GM18508 (cell line): ENCODE results near the gene NEK3.
A peak's percentile ranks its signal among the peaks of the same experiment; 100 is the strongest.
"Not testable (repeated sequence)": the region's sequence is repeated elsewhere in the genome, so short reads cannot be mapped to it uniquely, and the experiment has no call there.

ENCODE experiments used
- ATAC-seq: cut with Tn5 transposase; IDR thresholded peaks from one replicate; pipeline ENCODE4 v1.9.1; 2021; ENCODE audit warnings: moderate number of reproducible peaks; ENCODE audit not compliant: insufficient read depth, unreplicated experiment

The NEK3 gene

DNA sequence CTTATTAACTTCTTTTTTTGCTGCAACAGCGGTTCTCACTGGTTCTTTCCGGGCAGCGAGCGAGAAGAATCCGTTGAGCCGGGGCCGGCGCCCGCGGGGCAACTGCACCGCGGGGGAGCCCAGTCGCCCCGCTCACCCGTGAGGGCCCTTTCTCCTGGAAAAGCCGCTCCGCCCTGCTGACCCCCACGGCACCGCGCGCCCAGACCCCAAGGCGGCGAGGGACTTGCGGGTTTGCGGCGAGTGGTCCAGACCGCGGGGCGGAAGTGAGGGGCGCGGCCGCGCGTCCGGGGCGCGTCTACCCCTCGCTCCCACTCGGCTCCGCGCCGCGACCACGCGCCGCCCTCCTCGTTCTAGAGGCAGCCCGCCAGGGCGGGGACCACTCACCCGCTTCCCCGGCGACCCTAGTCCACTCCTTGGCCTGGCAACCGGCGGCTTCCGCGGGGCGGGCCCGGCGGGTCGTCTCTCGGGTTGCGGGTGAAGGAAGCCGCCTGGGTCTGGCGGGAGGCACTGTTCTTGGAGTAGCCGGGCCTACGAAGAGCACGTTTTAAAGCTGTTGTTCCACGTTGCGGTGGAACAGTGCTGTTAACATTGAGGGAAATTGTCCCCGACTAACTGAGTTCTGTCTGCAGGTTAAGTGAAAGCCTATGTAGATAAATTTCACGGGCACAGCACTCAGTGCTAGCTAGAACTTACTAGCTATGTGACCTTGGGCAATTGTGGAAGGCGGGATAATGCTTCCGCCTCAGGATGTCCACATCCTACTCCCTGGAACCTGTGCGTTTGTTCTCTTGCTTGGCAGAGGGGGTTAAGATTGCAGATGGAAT, at the start of gene NEK3:
TSS of gene NEK3 (minus strand) at position 439 of the 824 bp plus-strand sequence. CDS start 3,406 bp downstream, outside the sequence.
- ATAC-seq, result peak; percentile 63

GRCh38 chr13:52208384-52208783, 49.0 kb upstream of the NEK3 start:
- not testable (repeated sequence) for ATAC-seq

GRCh38 chr13:52207896-52208295, 48.5 kb upstream of the NEK3 start:
- not testable (repeated sequence) for ATAC-seq

- ATAC-seq, result not testable (repeated sequence)
Observed at GRCh38 chr13:52207337-52207736, 47.9 kb upstream of the NEK3 start.

DNA sequence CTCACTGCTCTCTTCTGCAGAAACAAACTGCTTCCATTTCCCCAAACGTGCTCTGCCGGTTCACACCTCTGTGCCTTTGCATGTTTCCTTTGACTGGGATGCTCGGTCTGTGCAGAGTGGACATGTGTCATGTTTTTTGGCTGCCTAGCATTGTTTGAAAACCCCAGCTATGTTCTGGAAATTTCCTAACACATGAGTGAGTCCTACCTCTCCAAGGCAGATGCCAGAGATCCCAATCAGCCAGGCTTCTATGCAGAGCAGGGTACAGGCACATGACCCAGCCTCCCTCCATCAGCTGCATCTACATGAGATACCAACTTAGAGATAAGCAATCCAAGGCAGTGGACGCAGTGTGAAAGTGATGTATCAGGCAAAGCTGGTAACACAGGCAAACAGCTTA, 45.1 kb upstream of the NEK3 start:
- ATAC-seq, result not testable (repeated sequence)

DNA sequence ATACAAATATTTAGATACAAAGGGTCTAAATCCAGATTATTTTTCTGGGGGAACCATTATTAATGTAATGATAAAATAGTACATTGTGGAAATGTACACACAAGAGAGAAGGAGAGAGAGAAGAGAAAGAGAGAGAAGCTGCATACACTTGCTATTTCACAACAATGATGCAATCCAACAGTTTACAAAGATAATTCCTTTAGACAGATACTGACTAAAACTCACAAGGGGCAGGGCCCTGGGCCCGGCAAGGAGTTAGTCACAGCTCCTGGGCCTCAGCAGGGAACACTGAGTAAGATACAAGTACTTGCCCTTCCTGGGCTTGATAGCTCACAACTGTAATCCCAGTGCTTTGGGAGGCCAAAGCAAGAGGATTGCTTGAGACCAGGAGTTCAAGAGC, 44.5 kb upstream of the NEK3 start:
- ATAC-seq, result not testable (repeated sequence)

- not testable (repeated sequence) for ATAC-seq
Observed at GRCh38 chr13:52202506-52202905, 43.1 kb upstream of the NEK3 start.

DNA sequence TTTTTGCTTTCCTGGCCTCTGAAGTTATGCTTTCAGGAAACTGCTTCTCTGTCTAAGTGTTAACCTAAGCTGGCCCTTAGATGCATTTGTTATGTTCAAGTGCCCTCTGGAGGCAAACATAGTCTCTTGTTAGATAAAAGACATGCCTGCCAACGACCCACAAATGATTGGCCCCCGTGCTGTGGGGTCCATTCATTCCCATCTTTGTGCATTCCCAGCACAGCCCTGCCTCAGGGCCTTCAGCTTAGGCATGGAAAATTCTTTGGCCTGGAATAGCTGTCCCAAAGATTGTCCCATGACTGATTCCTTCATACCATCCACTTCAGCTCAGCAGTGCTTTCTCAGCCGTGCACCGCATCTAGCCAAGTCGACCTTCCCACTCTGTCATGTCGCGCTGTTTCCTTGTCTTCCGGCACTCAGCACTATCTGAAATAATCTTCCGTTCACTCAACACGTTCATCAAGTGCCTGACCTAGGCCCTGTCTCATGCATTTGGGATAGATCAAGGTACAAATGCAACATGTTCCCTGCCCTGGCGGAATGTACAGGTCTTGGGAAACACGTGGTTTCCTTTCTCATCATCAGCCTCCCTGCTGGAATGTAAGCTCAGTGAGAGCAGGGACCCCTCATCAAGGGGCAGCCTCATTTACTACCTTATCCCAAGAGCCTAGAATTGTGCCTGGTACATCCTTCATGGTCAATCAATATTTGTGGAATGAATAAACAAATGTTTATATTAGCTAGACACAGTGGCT, 42.2 kb upstream of the NEK3 start:
- ATAC-seq, result not testable (repeated sequence)

- peak; percentile 67 for ATAC-seq
Observed at GRCh38 chr13:52195401-52195837, 36.0 kb upstream of the NEK3 start.

- ATAC-seq, result peak; percentile 45
Observed at GRCh38 chr13:52194184-52194868, 34.9 kb upstream of the NEK3 start.

DNA sequence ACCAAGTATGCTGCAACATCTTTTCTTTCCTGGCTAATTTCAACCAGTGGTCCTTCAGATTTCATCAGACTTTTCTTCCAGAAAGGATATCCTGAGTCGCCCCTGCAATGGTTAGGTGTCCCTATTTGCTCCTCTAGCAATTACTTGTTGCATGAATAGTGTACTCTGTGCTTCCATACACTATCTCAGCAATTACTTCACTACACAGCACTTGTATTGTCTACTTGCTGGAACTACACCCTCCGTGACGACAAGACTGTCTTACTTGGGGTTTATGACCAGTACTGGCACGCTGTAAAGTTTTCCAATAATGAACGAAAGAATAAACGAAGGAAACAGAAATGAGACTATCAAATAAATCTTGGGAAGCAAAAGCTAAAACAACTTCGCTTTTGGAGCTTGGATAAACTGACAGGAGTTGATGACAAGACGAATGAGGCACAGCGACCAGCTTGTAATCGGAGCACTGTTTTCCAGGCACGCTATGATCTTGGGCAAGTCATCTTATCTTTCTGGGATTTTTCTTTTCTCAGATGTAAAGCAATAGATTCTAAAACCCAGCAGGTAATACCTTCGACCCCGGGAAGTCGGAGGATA, 34.3 kb upstream of the NEK3 start:
- not testable (repeated sequence) for ATAC-seq

DNA sequence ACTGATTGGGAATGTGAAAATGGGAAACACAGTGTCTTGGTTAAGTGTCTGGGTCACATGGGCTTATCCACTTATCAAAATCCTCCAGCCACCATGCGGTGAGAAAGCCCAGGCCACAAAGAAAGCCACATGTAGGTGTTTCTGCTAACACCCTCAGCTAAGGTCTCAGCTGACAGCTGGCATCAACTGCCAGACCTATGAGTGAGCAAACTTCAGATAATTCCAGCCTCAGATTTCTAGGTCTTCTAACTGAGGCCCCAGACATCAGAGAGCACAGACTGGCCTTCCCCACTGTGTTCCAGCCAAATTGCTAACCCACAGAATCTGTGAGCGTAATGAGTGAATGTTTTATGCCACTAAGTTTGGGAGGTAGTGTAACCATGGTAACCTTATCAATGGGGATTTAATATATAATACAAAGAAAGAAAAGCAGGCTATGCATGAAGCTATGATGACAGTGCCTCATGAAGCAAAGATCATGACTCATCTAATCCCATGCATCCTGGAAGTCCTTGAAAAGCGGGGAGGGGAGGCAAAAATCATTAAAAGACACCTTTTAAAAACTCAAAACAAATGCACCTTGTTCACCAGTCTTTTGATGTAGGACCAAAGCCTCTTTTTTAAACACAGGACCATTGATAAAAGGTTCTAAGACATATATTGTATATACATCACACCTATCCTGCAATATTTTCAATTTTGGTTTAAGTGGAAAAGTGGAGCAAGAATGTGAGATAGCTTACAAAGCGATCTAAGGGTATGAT, 28.2 kb upstream of the NEK3 start:
- ATAC-seq, result peak; percentile 58

DNA sequence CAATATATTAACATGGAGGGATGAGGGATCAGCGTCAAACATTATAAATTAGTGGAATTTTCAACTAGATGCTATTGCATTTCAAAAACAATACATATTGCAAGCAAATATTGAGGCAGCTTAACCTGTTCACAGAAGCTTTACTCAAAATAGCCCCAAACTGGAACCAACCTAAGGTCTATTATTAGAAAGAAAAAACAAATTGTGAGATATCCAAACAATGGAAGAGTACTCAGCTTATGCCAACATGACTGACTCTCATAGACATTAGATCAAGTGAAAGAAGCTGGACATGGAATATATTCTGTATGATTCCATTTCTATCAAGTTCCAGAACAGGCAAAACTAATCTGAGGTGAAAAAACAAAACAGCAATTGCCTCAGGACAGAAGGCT, 27.6 kb upstream of the NEK3 start:
- ATAC-seq, result no peak

DNA sequence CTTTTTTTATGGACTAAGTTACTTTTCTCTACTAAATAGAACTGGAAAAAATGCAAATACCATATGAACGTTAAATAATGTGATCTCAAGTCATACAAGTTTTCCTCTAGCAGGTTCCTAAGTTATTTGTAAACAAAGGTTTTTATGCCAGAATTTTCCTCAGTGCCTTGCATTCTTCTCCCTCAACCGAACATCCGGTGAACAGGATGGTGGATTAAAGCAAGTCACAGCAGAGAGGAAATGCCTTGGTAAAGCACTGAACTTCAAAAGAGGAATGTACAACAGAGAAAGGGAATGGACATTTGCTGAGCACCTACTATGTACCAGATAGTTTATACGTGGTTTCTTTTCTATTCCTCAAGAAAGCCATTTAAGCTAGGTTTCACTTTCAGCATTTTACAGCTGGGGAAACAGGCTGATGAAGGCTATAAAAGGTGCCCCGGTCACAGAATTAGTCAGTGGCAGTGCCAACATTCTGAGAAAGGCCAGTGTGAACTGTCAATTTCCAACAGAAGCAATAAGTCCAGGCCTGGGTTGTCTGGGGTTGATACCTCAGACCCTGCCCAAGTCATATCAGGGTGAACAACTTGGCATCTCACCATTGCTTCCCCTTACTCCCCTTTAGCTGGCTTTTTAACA, 22.0 kb upstream of the NEK3 start:
- not testable (repeated sequence) for ATAC-seq

DNA sequence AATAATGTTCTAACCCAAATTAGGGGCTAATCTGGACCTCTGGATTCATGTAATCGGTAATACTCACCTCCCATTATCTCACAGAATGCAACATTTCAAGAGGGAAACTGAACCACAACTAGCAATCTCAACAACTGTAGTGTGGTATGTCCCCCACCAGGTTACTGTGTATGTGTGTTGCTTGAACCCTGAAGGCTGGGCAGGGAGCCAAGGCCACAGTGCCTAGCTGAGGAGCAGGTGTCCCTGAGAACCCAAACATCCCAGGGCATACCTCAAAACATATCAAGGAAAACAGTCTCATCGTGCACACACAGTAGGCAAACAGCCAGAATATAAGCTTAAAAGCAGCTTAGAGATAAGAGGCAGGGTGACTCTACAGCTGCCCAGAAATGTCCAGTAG, 20.5 kb upstream of the NEK3 start:
- no peak for ATAC-seq

- no peak for ATAC-seq
Observed at GRCh38 chr13:52177276-52177675, 17.9 kb upstream of the NEK3 start.

- not testable (repeated sequence) for ATAC-seq
Observed at GRCh38 chr13:52173970-52174369, 14.6 kb upstream of the NEK3 start.

DNA sequence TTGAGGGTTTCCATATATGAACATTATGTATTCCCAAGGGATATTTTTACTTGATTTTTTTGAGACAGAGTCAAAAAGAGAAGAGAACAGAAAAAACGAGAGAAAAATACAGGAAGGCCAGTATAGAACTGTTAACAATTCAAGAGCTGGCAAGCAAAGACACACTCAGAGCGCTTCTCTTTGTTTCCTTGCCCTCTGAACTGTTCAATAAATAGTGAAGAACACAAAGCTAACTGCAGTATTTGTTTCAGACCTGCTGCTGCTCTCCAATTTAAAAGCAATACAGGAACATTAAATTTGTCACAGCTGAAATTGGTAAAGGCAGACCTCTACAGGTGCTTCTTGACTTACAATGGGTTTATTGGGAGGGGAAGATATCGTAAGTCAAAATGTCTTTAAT, 14.0 kb upstream of the NEK3 start:
- no peak for ATAC-seq

GRCh38 chr13:52171686-52172085, 12.3 kb upstream of the NEK3 start:
- ATAC-seq, result not testable (repeated sequence)
